Sigmoid colon (tissue), 7 donors: ENCODE data around the gene DNAH10. TPM values are rescaled to one million over a fixed set of nuclear protein-coding genes. Genes with fewer than 3 reads are reported as not detected.

Experiments
- DNase-seq: peaks from one replicate; pipeline ENCODE4 v3.0.0-alpha.2; 2019
- H3K27ac ChIP-seq, 4 donors: fragments of 200-600 bp; sonication (generic); one replicate each; pipeline ENCODE4 v1.5.1; 2016 to 2019; ENCODE audit warnings: mild to moderate bottlenecking in 1 of 4
- H3K27me3 ChIP-seq, 3 donors: fragments of 200-600 bp; sonication (generic); one replicate each; pipeline ENCODE4 v1.5.1; 2019; ENCODE audit warnings: mild to moderate bottlenecking in 1 of 3
- H3K36me3 ChIP-seq, 4 donors: fragments of 200-600 bp; sonication (generic); one replicate each; pipeline ENCODE4 v1.5.1; 2016 to 2019
- H3K4me1 ChIP-seq, 4 donors: fragments of 200-600 bp; sonication (generic); one replicate each; pipeline ENCODE4 v1.5.1; 2017 to 2019
- H3K4me3 ChIP-seq, 4 donors: fragments of 200-600 bp; sonication (generic); one replicate each; pipeline ENCODE4 v1.5.1; 2017 to 2019; ENCODE audit warnings: mild to moderate bottlenecking in 2 of 4, moderate library complexity in 1 of 4
- H3K9me3 ChIP-seq, 4 donors: fragments of 200-600 bp in 3 of 4; sonication (generic) in 3 of 4; one replicate each; pipeline versions ENCODE4 v1.5.1 to v1.6.1; 2013 to 2019
- EP300 ChIP-seq, 4 donors: sonication (generic); formaldehyde crosslinking; IDR thresholded peaks; one replicate each; pipeline ENCODE4 v1.6.1; 2017; ENCODE audit warnings: antibody characterized with exemption in 4 of 4
- POLR2A ChIP-seq, 2 donors: fragments of 450-650 bp; IDR thresholded peaks; one replicate each; pipeline ENCODE4 v1.6.1; 2016; ENCODE audit warnings: antibody characterized with exemption in 2 of 2, mild to moderate bottlenecking in 2 of 2, moderate library complexity in 2 of 2
- POLR2AphosphoS5 ChIP-seq, 4 donors: sonication (generic); formaldehyde crosslinking; IDR thresholded peaks; one replicate each; pipeline ENCODE4 v1.6.1; 2017; ENCODE audit warnings: antibody characterized with exemption in 4 of 4
- WGBS, 2 donors: extraction: QIAGEN DNeasy Blood & Tissue Kit; methylation state at CpG; one replicate each; pipeline ENCODE4 v1.1.7; 2013; 5-methylcytosine and 5-hydroxymethylcytosine counted together
- intact Hi-C: fragments of 100-400 bp; cut with DNase I; formaldehyde crosslinking; loops from one replicate; pipeline ENCODE4 v1.15.1; 2023
- polyA plus RNA-seq, 3 donors: library from polyadenylated mRNA; stranded (reverse); fragments of 200-250 nt; gene quantifications; one replicate each; pipeline ENCODE4 v1.2.3, GENCODE V29; 2013
- total RNA-seq, 4 donors: library from RNA; depleted of rRNA; stranded (reverse); fragments of >200 nt; gene quantifications; one replicate each; pipeline ENCODE4 v1.1.0, GENCODE V29; 2016
- TF ChIP-seq, protein P1 (sequence below), 4 experiments: fragments of 450-650 bp in 3 of 4; fragments of 200-600 bp in 1 of 4; IDR thresholded peaks; one replicate each; pipeline ENCODE4 v1.5.1; 2016 to 2019; ENCODE audit warnings: antibody characterized with exemption in 4 of 4, mild to moderate bottlenecking in 3 of 4, moderate library complexity in 2 of 4
- donor health status: healthy with polysubstance abuse.
- donor health status: Bipolar disorder and iron deficiency.
- donor health status: healthy.

The DNAH10 gene
- total and polyA plus RNA-seq, 7 donors = under 0.01 to 0.29 (median 0.16) TPM; not detected in 4

GRCh38 chr12:123807002-123807401 lies 44.9 kb downstream of the DNAH10 start:
- Histone ChIP-seq H3K9me3 (no peaks in the 10 kb centered on the region), H3K4me3 (no peak overlapping the region), H3K4me1 (no peaks in the 10 kb centered on the region), H3K36me3 (no peaks in the 10 kb centered on the region), H3K27ac (no peak overlapping the region), H3K27me3 (peaks cover 0 to 14% (median 0%) of the 10 kb centered on the region in 3 donors)
- intact Hi-C loops = no loop called here
- DNase-seq = no peak
- WGBS, 2 donors = 92 to 97% methylated on average over 4 of the region's 4 CpGs
- TF ChIP-seq POLR2A (IDR thresholded peaks at IDR 0.05) (no peak), POLR2AphosphoS5 (IDR thresholded peaks at IDR 0.05) (no peak), EP300 (IDR thresholded peaks at IDR 0.05) (no peak)
- TF ChIP-seq, protein P1, sequence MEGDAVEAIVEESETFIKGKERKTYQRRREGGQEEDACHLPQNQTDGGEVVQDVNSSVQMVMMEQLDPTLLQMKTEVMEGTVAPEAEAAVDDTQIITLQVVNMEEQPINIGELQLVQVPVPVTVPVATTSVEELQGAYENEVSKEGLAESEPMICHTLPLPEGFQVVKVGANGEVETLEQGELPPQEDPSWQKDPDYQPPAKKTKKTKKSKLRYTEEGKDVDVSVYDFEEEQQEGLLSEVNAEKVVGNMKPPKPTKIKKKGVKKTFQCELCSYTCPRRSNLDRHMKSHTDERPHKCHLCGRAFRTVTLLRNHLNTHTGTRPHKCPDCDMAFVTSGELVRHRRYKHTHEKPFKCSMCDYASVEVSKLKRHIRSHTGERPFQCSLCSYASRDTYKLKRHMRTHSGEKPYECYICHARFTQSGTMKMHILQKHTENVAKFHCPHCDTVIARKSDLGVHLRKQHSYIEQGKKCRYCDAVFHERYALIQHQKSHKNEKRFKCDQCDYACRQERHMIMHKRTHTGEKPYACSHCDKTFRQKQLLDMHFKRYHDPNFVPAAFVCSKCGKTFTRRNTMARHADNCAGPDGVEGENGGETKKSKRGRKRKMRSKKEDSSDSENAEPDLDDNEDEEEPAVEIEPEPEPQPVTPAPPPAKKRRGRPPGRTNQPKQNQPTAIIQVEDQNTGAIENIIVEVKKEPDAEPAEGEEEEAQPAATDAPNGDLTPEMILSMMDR (IDR thresholded peaks at IDR 0.05) = no peak

DNA sequence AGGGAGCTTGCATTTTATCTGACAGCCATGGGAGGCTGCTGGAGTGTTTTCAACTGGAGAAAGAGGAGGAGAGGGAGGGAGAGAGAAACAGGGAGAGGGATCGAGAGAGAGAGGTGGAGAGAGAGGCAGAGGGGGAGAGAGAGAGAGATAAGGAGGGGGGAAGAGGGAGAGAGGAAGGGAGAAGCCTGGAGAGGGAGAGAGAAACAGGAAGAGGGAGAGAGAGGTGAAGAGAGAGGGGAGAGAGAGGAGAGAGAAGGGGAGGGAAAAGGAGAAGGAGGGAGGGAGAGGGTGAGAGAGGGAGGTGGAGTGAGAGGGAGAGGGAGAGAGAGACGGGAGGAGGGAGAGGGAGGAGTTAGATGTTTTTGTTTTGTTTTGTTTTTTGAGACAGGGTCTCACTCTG lies 45.6 kb downstream of the DNAH10 start:
- Histone ChIP-seq H3K27ac (no peak overlapping the region), H3K36me3 (no peaks in the 10 kb centered on the region), H3K9me3 (no peaks in the 10 kb centered on the region), H3K4me3 (no peak overlapping the region), H3K27me3 (peaks cover 0 to 14% (median 0%) of the 10 kb centered on the region in 3 donors), H3K4me1 (no peaks in the 10 kb centered on the region)
- intact Hi-C loops = no loop called here
- TF ChIP-seq EP300 (IDR thresholded peaks at IDR 0.05) (no peak), POLR2A (IDR thresholded peaks at IDR 0.05) (no peak), POLR2AphosphoS5 (IDR thresholded peaks at IDR 0.05) (no peak)
- TF ChIP-seq, protein P1 (IDR thresholded peaks at IDR 0.05) = no peak
- WGBS, 2 donors = 21 to 26% methylated on average over 2 of the region's 2 CpGs
- no peak for DNase-seq

GRCh38 chr12:123808167-123808566 lies 46.1 kb downstream of the DNAH10 start:
- Histone ChIP-seq H3K36me3 (no peaks in the 10 kb centered on the region), H3K4me1 (no peaks in the 10 kb centered on the region), H3K4me3 (no peak overlapping the region), H3K27ac (no peak overlapping the region), H3K9me3 (no peaks in the 10 kb centered on the region), H3K27me3 (peaks cover 0 to 14% (median 0%) of the 10 kb centered on the region in 3 donors)
- 42 to 76% methylated on average over 4 of the region's 4 CpGs for WGBS, 2 donors
- TF ChIP-seq POLR2AphosphoS5 (IDR thresholded peaks at IDR 0.05) (no peak), POLR2A (IDR thresholded peaks at IDR 0.05) (no peak), EP300 (IDR thresholded peaks at IDR 0.05) (no peak)
- TF ChIP-seq, protein P1 (IDR thresholded peaks at IDR 0.05) = no peak
- intact Hi-C loops = no loop called here
- no peak for DNase-seq

DNA sequence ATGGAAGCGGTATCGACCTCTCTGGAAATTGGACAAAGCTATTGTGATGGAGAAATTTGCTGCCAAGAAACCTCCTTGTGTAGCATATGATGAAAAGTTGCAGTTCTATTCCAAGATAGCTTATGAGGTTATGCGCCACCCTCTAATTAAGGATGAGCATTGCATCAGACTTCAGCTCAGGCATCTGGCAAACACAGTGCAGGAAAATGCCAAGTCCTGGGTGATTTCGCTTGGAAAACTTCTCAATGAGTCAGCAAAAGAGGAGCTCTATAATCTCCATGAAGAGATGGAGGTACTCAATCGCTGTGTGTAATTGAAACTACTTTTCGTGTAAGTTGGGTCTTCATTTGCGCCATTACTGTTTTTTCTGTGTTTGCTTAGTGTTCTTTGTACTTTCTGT lies 51.2 kb downstream of the DNAH10 start:
- Histone ChIP-seq H3K27ac (no peak overlapping the region), H3K4me3 (no peak overlapping the region), H3K36me3 (no peaks in the 10 kb centered on the region), H3K9me3 (peaks cover 0 to 7% (median 1%) of the 10 kb centered on the region in 4 donors), H3K4me1 (no peaks in the 10 kb centered on the region), H3K27me3 (peaks cover 0 to 14% (median 0%) of the 10 kb centered on the region in 3 donors)
- DNase-seq = no peak
- WGBS, 2 donors = 93% methylated on average over 7 of the region's 7 CpGs
- intact Hi-C loops = no loop called here
- TF ChIP-seq POLR2A (IDR thresholded peaks at IDR 0.05) (no peak), POLR2AphosphoS5 (IDR thresholded peaks at IDR 0.05) (no peak), EP300 (IDR thresholded peaks at IDR 0.05) (no peak)
- TF ChIP-seq, protein P1 (IDR thresholded peaks at IDR 0.05) = no peak

GRCh38 chr12:123815968-123816367 lies 53.9 kb downstream of the DNAH10 start:
- no peaks in the 10 kb centered on the region for H3K36me3 ChIP-seq
- H3K9me3 ChIP-seq = peaks cover 0 to 7% (median 1%) of the 10 kb centered on the region in 4 donors
- H3K27ac ChIP-seq = no peak overlapping the region
- no peaks in the 10 kb centered on the region for H3K27me3 ChIP-seq
- TF ChIP-seq POLR2AphosphoS5 (IDR thresholded peaks at IDR 0.05) = no peak
- TF ChIP-seq EP300 (IDR thresholded peaks at IDR 0.05) = no peak
- no peak for TF ChIP-seq POLR2A (IDR thresholded peaks at IDR 0.05)
- TF ChIP-seq, protein P1 (IDR thresholded peaks at IDR 0.05) = no peak
- DNase-seq = no peak
- WGBS, 2 donors = 88% methylated on average over 2 of the region's 2 CpGs
- no peak overlapping the region for H3K4me3 ChIP-seq
- intact Hi-C loops = no loop called here
- H3K4me1 ChIP-seq = no peaks in the 10 kb centered on the region
